Activated naive CD8-positive, alpha-beta T cell treated with anti-CD3 and anti-CD28 coated beads, Interleukin-2, amount 50 U/mL, for 24 hours (primary cell): ENCODE data around the gene P4HA3.

Experiments
- ATAC-seq: fragments of 150-1000 bp; cut with Tn5 transposase; one replicate; pipeline ENCODE4 v1.10.0; 2021
- DNase-seq: peaks from one replicate; pipeline ENCODE4 v3.0.0; 2021
- H3K27ac Mint-ChIP-seq: one replicate; pipeline ENCODE4 v1.8.0; 2021; ENCODE audit warnings: mild to moderate bottlenecking, mixed read lengths
- H3K27me3 Mint-ChIP-seq: one replicate; pipeline ENCODE4 v1.8.0; 2021; ENCODE audit warnings: mixed read lengths
- H3K36me3 Mint-ChIP-seq: one replicate; pipeline ENCODE4 v1.8.0; 2021; ENCODE audit warnings: low read depth, mixed read lengths
- H3K4me1 Mint-ChIP-seq: one replicate; pipeline ENCODE4 v1.8.0; 2021; ENCODE audit warnings: mixed read lengths
- H3K4me3 Mint-ChIP-seq: one replicate; pipeline ENCODE4 v1.8.0; 2021; ENCODE audit warnings: mild to moderate bottlenecking, moderate library complexity, mixed read lengths
- H3K9me3 Mint-ChIP-seq: one replicate; pipeline ENCODE4 v1.8.0; 2021; ENCODE audit warnings: mixed read lengths

The P4HA3 gene

GRCh38 chr11:74325649-74326645 lies 14.5 kb upstream of the P4HA3 start:
- Mint-ChIP-seq H3K36me3 (no peaks in the 10 kb centered on the region), H3K4me1 (no peaks in the 10 kb centered on the region), H3K27ac (no peak overlapping the region), H3K9me3 (no peaks in the 10 kb centered on the region), H3K4me3 (no peak overlapping the region), H3K27me3 (no peaks in the 10 kb centered on the region)
- ATAC-seq (no peak), DNase-seq (no peak)

- H3K27ac Mint-ChIP-seq, result no peak overlapping the region
- DNase-seq, result no peak
- no peaks in the 10 kb centered on the region for H3K36me3 Mint-ChIP-seq
Measured at GRCh38 chr11:74322667-74323066, 11.2 kb upstream of the P4HA3 start.

GRCh38 chr11:74321487-74322188 lies 10.2 kb upstream of the P4HA3 start:
- peaks cover 4% of the 10 kb centered on the region for H3K4me1 Mint-ChIP-seq
- peaks cover 16% of the 10 kb centered on the region for H3K9me3 Mint-ChIP-seq
- H3K27me3 Mint-ChIP-seq, result peaks cover 2% of the 10 kb centered on the region
- H3K4me3 Mint-ChIP-seq, result no peak overlapping the region
- peaks cover 4% of the 10 kb centered on the region for H3K36me3 Mint-ChIP-seq
- H3K27ac Mint-ChIP-seq, result no peak overlapping the region
- ATAC-seq (no peak), DNase-seq (peak; percentile 22)

More at GRCh38 chr11:74322667-74323066, 11.2 kb upstream of the P4HA3 start:
- Mint-ChIP-seq H3K4me1 (peaks cover 4% of the 10 kb centered on the region), H3K4me3 (no peak overlapping the region), H3K27me3 (peaks cover 2% of the 10 kb centered on the region), H3K9me3 (peaks cover 6% of the 10 kb centered on the region)
- ATAC-seq, result no peak

- Mint-ChIP-seq H3K4me1 (peaks cover 4% of the 10 kb centered on the region), H3K27ac (no peak overlapping the region), H3K9me3 (peaks cover 19% of the 10 kb centered on the region), H3K4me3 (no peak overlapping the region), H3K36me3 (peaks cover 4% of the 10 kb centered on the region), H3K27me3 (peaks cover 3% of the 10 kb centered on the region)
- DNase-seq (no peak), ATAC-seq (no peak)
Measured at GRCh38 chr11:74320538-74320937, 9.1 kb upstream of the P4HA3 start.

GRCh38 chr11:74319139-74319816 lies 7.8 kb upstream of the P4HA3 start:
- peaks cover 5% of the 10 kb centered on the region for H3K27me3 Mint-ChIP-seq
- H3K27ac Mint-ChIP-seq, result no peak overlapping the region
- ATAC-seq (peak; percentile 49), DNase-seq (no peak)
- H3K36me3 Mint-ChIP-seq, result peaks cover 4% of the 10 kb centered on the region
- H3K4me1 Mint-ChIP-seq, result peaks cover 4% of the 10 kb centered on the region
- no peak overlapping the region for H3K4me3 Mint-ChIP-seq
- H3K9me3 Mint-ChIP-seq, result peaks cover 19% of the 10 kb centered on the region

GRCh38 chr11:74318241-74318932 lies 6.9 kb upstream of the P4HA3 start:
- ATAC-seq (no peak), DNase-seq (no peak)
- H3K4me1 Mint-ChIP-seq, result peaks cover 4% of the 10 kb centered on the region
- H3K36me3 Mint-ChIP-seq, result peaks cover 4% of the 10 kb centered on the region
- H3K9me3 Mint-ChIP-seq, result peaks cover 19% of the 10 kb centered on the region
- peaks cover 7% of the 10 kb centered on the region for H3K27me3 Mint-ChIP-seq
- no peak overlapping the region for H3K4me3 Mint-ChIP-seq
- no peak overlapping the region for H3K27ac Mint-ChIP-seq

- peaks cover 23% of the 10 kb centered on the region for H3K9me3 Mint-ChIP-seq
- ATAC-seq (no peak), DNase-seq (no peak)
- peaks cover 4% of the 10 kb centered on the region for H3K36me3 Mint-ChIP-seq
- no peak overlapping the region for H3K27ac Mint-ChIP-seq
- peaks cover 12% of the 10 kb centered on the region for H3K27me3 Mint-ChIP-seq
- peaks cover 5% of the 10 kb centered on the region for H3K4me1 Mint-ChIP-seq
- H3K4me3 Mint-ChIP-seq, result no peak overlapping the region
Measured at GRCh38 chr11:74316772-74317505, 5.5 kb upstream of the P4HA3 start.

GRCh38 chr11:74312326-74312725 lies 886 bp upstream of the P4HA3 start:
- Mint-ChIP-seq H3K4me1 (peaks cover 9% of the 10 kb centered on the region), H3K27me3 (peaks cover 39% of the 10 kb centered on the region), H3K9me3 (peaks cover 13% of the 10 kb centered on the region), H3K27ac (no peak overlapping the region), H3K4me3 (no peak overlapping the region), H3K36me3 (peaks cover 2% of the 10 kb centered on the region)
- ATAC-seq, result no peak
- DNase-seq, result no peak

- ATAC-seq (no peak), DNase-seq (no peak)
- peak overlapping the region; percentile 47 for H3K4me3 Mint-ChIP-seq
- H3K27ac Mint-ChIP-seq, result no peak overlapping the region
- H3K27me3 Mint-ChIP-seq, result peaks cover 46% of the 10 kb centered on the region
- peaks cover 9% of the 10 kb centered on the region for H3K4me1 Mint-ChIP-seq
- peaks cover 4% of the 10 kb centered on the region for H3K9me3 Mint-ChIP-seq
- no peaks in the 10 kb centered on the region for H3K36me3 Mint-ChIP-seq
Measured at GRCh38 chr11:74310857-74311256, 583 bp downstream of the P4HA3 start.

GRCh38 chr11:74307434-74307833 lies 4.0 kb downstream of the P4HA3 start:
- Mint-ChIP-seq H3K4me3 (no peak overlapping the region), H3K27me3 (peaks cover 41% of the 10 kb centered on the region), H3K4me1 (peaks cover 9% of the 10 kb centered on the region), H3K9me3 (peaks cover 2% of the 10 kb centered on the region), H3K36me3 (no peaks in the 10 kb centered on the region), H3K27ac (no peak overlapping the region)
- DNase-seq (no peak), ATAC-seq (no peak)

- DNase-seq (no peak), ATAC-seq (no peak)
- H3K27ac Mint-ChIP-seq, result no peak overlapping the region
- peaks cover 6% of the 10 kb centered on the region for H3K4me1 Mint-ChIP-seq
- no peaks in the 10 kb centered on the region for H3K36me3 Mint-ChIP-seq
- no peaks in the 10 kb centered on the region for H3K9me3 Mint-ChIP-seq
- peaks cover 35% of the 10 kb centered on the region for H3K27me3 Mint-ChIP-seq
- no peak overlapping the region for H3K4me3 Mint-ChIP-seq
Measured at GRCh38 chr11:74306435-74307175, 4.8 kb downstream of the P4HA3 start.

- peaks cover 10% of the 10 kb centered on the region for H3K27me3 Mint-ChIP-seq
- no peak for ATAC-seq
- H3K4me3 Mint-ChIP-seq, result no peak overlapping the region
- no peak for DNase-seq
- H3K9me3 Mint-ChIP-seq, result no peaks in the 10 kb centered on the region
- H3K27ac Mint-ChIP-seq, result no peak overlapping the region
- peaks cover 4% of the 10 kb centered on the region for H3K4me1 Mint-ChIP-seq
- H3K36me3 Mint-ChIP-seq, result no peaks in the 10 kb centered on the region
Measured at GRCh38 chr11:74299015-74299414, 12.4 kb downstream of the P4HA3 start.

GRCh38 chr11:74297484-74297883 lies 14.0 kb downstream of the P4HA3 start:
- peaks cover 16% of the 10 kb centered on the region for H3K27me3 Mint-ChIP-seq
- no peak overlapping the region for H3K4me3 Mint-ChIP-seq
- ATAC-seq (no peak), DNase-seq (no peak)
- no peaks in the 10 kb centered on the region for H3K36me3 Mint-ChIP-seq
- no peaks in the 10 kb centered on the region for H3K9me3 Mint-ChIP-seq
- H3K27ac Mint-ChIP-seq, result no peak overlapping the region
- H3K4me1 Mint-ChIP-seq, result peaks cover 4% of the 10 kb centered on the region
